ENCODE results near the gene HK2.

Gene HK2

DNA sequence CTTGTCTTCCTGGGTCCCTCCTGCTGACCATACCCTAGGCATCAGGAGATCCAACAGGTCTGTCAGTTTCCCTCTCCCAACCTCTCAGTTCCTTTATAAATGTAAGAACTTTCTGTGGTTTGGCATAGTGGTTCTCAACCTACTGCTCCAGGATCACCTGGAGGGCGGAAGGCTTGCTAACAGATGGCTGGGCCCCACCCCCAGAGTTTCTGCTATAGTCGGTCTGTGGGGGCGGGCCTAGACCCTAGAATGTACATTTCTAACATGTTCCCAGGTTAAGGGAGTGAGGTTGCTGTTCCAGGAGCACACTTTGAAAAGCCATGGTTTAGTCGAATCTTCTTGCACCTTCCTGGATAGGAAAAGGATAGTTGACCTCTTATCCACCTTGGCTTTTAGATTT, 37.0 kb downstream of the HK2 start:
- DNase-seq, result no peak
- intact Hi-C loops (cut with DNase I; ENCODE audit: low total_unique reads), result no loop called here
- H3K4me1 ChIP-seq, result peaks cover 0 to 35% (median 7%) of the 10 kb centered on the region in 4 donors
- TF ChIP-seq, protein P1, sequence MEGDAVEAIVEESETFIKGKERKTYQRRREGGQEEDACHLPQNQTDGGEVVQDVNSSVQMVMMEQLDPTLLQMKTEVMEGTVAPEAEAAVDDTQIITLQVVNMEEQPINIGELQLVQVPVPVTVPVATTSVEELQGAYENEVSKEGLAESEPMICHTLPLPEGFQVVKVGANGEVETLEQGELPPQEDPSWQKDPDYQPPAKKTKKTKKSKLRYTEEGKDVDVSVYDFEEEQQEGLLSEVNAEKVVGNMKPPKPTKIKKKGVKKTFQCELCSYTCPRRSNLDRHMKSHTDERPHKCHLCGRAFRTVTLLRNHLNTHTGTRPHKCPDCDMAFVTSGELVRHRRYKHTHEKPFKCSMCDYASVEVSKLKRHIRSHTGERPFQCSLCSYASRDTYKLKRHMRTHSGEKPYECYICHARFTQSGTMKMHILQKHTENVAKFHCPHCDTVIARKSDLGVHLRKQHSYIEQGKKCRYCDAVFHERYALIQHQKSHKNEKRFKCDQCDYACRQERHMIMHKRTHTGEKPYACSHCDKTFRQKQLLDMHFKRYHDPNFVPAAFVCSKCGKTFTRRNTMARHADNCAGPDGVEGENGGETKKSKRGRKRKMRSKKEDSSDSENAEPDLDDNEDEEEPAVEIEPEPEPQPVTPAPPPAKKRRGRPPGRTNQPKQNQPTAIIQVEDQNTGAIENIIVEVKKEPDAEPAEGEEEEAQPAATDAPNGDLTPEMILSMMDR (IDR thresholded peaks at IDR 0.05), result no peak
- H3K4me3 ChIP-seq, result no peak overlapping the region
- no peaks in the 10 kb centered on the region for H3K9me3 ChIP-seq
- H3K27me3 ChIP-seq, result no peaks in the 10 kb centered on the region
- H3K27ac ChIP-seq, result no peak overlapping the region
- H3K36me3 ChIP-seq, result peaks cover 0 to 19% (median 0%) of the 10 kb centered on the region in 3 donors

DNA sequence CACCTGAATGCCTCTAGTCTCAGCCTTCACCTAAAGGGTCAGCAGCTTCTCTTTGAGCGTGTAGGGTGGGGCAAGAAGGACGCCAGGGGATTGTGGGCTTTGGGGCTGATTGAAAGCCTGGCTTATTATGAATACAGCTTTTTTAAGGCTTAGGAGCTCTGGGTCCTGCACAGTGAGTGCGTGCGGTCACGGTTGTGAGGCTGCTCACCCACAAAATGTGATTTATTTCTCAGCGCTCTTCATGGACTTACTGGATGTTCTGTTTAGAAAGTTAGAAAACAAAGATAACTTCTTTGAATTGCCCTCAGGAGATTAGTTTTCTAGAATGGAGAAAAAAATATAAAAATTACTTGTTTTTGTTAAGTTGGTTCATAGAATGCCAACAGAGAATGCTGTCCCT, 37.5 kb downstream of the HK2 start:
- no peak for DNase-seq
- Histone ChIP-seq H3K4me1 (peaks cover 0 to 34% (median 7%) of the 10 kb centered on the region in 4 donors), H3K36me3 (peaks cover 0 to 19% (median 0%) of the 10 kb centered on the region in 3 donors), H3K27ac (no peak overlapping the region), H3K4me3 (no peak overlapping the region), H3K27me3 (no peaks in the 10 kb centered on the region), H3K9me3 (no peaks in the 10 kb centered on the region)
- intact Hi-C loops (cut with DNase I; ENCODE audit: low total_unique reads), result no loop called here
- TF ChIP-seq, protein P1 (IDR thresholded peaks at IDR 0.05), result no peak

DNA sequence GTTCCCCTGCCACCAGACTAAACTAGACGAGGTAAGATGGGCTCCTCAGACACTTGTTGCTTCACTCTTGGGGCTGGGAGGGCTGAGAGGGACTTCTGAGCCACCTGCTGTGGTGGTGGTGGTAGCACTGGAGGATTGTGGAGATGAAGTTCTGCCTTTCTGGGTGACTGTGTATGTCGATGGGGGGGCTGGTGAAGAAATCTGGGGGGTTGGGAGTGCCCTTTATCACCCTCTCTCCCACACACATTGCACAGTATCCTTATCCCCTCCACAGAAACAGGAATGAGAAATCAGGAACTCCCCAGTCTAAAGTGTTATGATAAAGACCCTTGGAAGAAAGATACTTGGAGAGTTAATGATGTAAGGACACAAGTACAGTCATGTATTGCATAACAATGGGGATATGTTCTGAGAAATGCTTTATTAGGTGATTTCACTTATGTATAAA, 38.5 kb downstream of the HK2 start:
- TF ChIP-seq, protein P1 (IDR thresholded peaks at IDR 0.05), result no peak
- H3K4me3 ChIP-seq, result no peak overlapping the region
- H3K36me3 ChIP-seq, result peaks cover 0 to 26% (median 6%) of the 10 kb centered on the region in 3 donors
- intact Hi-C loops (cut with DNase I; ENCODE audit: low total_unique reads), result loop anchor here (2.0 kb wide), 1 partner anchor 182 kb away; no protein-coding TSS in a partner anchor
- no peak overlapping the region for H3K27ac ChIP-seq
- no peak for DNase-seq
- no peaks in the 10 kb centered on the region for H3K27me3 ChIP-seq
- peaks cover 0 to 24% (median 6%) of the 10 kb centered on the region in 4 donors for H3K4me1 ChIP-seq
- no peaks in the 10 kb centered on the region for H3K9me3 ChIP-seq

DNA sequence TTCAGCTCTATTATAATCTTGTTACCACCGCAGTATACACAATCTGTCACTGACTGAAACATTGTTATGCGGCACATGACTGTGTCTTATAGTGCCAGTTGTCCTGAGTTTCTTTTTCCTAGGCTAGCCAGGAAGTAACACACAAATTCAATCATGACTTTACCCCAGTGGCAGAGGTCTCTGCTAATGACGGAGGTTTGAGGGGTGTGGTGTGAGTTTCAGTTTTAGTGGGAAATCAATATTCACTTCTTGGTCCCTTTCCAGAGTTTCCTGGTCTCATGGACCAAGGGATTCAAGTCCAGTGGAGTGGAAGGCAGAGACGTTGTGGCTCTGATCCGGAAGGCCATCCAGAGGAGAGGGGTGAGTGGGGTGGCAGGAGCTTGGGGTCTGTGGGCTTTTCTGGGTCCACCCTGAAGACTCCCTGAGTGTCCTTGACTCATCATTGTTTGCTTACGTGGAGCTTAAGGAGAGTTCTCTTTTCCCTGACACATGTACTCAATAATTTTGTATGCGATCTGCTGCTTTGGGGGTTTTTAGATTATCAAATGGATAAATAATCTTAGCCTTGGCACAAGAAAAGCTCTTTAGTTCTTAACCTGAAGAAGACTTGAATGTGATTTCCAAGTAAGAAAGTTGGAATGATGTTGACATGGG, 39.2 kb downstream of the HK2 start:
- Histone ChIP-seq H3K4me1 (peaks cover 0 to 17% (median 3%) of the 10 kb centered on the region in 4 donors), H3K9me3 (no peaks in the 10 kb centered on the region), H3K36me3 (peaks cover under 1 to 33% (median 13%) of the 10 kb centered on the region in 3 donors), H3K27me3 (no peaks in the 10 kb centered on the region), H3K4me3 (no peak overlapping the region), H3K27ac (no peak overlapping the region)
- intact Hi-C loops (cut with DNase I; ENCODE audit: low total_unique reads), result loop anchor here (2.0 kb wide), 1 partner anchor 182 kb away; no protein-coding TSS in a partner anchor
- no peak for DNase-seq
- TF ChIP-seq, protein P1 (IDR thresholded peaks at IDR 0.05), result no peak

DNA sequence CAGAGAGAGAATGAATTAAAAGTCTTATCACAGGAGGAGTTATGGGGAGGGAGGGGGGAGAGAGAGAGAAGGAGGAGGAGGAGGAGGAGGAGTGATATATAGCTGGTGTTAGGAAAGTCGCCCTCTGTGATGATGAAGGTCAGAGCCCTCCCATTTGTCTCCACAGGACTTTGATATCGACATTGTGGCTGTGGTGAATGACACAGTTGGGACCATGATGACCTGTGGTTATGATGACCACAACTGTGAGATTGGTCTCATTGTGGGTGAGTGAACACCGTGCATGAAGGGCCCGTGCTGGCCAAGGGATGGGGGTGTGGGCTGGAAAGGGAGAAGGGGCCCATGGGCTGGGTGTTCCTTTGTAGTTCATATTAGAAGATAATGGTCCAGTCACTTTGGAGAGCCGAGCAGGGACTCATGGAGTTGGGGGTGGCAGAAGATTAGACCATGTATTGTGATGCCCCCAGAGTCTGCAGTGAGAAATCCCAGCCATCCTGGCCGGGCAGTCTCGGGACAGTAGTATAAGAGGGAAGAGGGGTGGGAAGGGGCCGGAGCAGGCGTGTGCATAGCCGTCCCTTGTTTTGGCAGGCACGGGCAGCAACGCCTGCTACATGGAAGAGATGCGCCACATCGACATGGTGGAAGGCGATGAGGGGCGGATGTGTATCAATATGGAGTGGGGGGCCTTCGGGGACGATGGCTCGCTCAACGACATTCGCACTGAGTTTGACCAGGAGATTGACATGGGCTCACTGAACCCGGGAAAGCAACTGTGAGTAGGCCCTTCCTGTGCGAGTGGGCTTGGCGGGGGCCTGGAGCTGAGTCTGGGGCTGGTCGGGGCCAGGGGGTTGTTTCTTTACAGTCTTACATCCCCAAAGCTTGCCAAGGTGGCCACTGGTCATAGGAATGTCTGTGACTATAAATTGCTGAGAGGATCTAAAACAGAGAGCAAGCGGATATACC, 40.0 kb downstream of the HK2 start:
- peaks cover 9 to 41% (median 19%) of the 10 kb centered on the region in 3 donors for H3K36me3 ChIP-seq
- H3K4me3 ChIP-seq, result no peak overlapping the region
- no peaks in the 10 kb centered on the region for H3K9me3 ChIP-seq
- TF ChIP-seq, protein P1 (IDR thresholded peaks at IDR 0.05), result no peak
- H3K27ac ChIP-seq, result no peak overlapping the region
- H3K27me3 ChIP-seq, result no peaks in the 10 kb centered on the region
- peaks cover 0 to 10% (median 3%) of the 10 kb centered on the region in 4 donors for H3K4me1 ChIP-seq
- intact Hi-C loops (cut with DNase I; ENCODE audit: low total_unique reads), result loop anchor here (2.0 kb wide), 1 partner anchor 183 kb away; no protein-coding TSS in a partner anchor
- DNase-seq, result no peak

Data from tibial artery (tissue), 4 donors.